Measurements from ENCODE around the gene MAS1L. TPM values are rescaled to one million over a fixed set of nuclear protein-coding genes. Genes with fewer than 3 reads are reported as not detected.

MAS1L gene
- not detected in 2 replicates for total RNA-seq (2014; rRNA removed; shearing (Covaris generic); ENCODE audit: low replicate concordance)

- DNase-seq (ENCODE audit: low read depth), result no peak
- in situ Hi-C loops (cut with HindIII; ENCODE audit: low pct_unique_long_range_greater_than_20kb, low sequenced_read_pairs), result no loop called here
These were observed at the start of gene MAS1L for GRCh38 chr6:29487660-29488059. MAS1L (minus strand) TSS chr6:29487956; CDS start chr6:29487902, 54 bp downstream.

GRCh38 chr6:29532320-29532951 is 44.7 kb upstream of the MAS1L start:
- in situ Hi-C loops (cut with HindIII; ENCODE audit: low pct_unique_long_range_greater_than_20kb, low sequenced_read_pairs), result no loop called here
- DNase-seq (ENCODE audit: low read depth), result no peak

- no peak for DNase-seq (ENCODE audit: low read depth)
- in situ Hi-C loops (cut with HindIII; ENCODE audit: low pct_unique_long_range_greater_than_20kb, low sequenced_read_pairs), result no loop called here
These were observed 43.9 kb upstream of the MAS1L start for GRCh38 chr6:29531668-29532067.

- no peak for DNase-seq (ENCODE audit: low read depth)
- in situ Hi-C loops (cut with HindIII; ENCODE audit: low pct_unique_long_range_greater_than_20kb, low sequenced_read_pairs), result no loop called here
These were observed 43.0 kb upstream of the MAS1L start for GRCh38 chr6:29530671-29531310.

- DNase-seq (ENCODE audit: low read depth), result no peak
- in situ Hi-C loops (cut with HindIII; ENCODE audit: low pct_unique_long_range_greater_than_20kb, low sequenced_read_pairs), result no loop called here
These were observed 42.2 kb upstream of the MAS1L start for GRCh38 chr6:29529956-29530355.

- no peak for DNase-seq (ENCODE audit: low read depth)
- in situ Hi-C loops (cut with HindIII; ENCODE audit: low pct_unique_long_range_greater_than_20kb, low sequenced_read_pairs), result no loop called here
These were observed 41.3 kb upstream of the MAS1L start for GRCh38 chr6:29528988-29529560.

GRCh38 chr6:29528300-29528931 is 40.7 kb upstream of the MAS1L start:
- in situ Hi-C loops (cut with HindIII; ENCODE audit: low pct_unique_long_range_greater_than_20kb, low sequenced_read_pairs), result no loop called here
- no peak for DNase-seq (ENCODE audit: low read depth)

- in situ Hi-C loops (cut with HindIII; ENCODE audit: low pct_unique_long_range_greater_than_20kb, low sequenced_read_pairs), result no loop called here
- DNase-seq (ENCODE audit: low read depth), result no peak
These were observed 39.8 kb upstream of the MAS1L start for GRCh38 chr6:29527564-29527963.

GRCh38 chr6:29527126-29527525 is 39.4 kb upstream of the MAS1L start:
- no peak for DNase-seq (ENCODE audit: low read depth)
- in situ Hi-C loops (cut with HindIII; ENCODE audit: low pct_unique_long_range_greater_than_20kb, low sequenced_read_pairs), result no loop called here

- in situ Hi-C loops (cut with HindIII; ENCODE audit: low pct_unique_long_range_greater_than_20kb, low sequenced_read_pairs), result no loop called here
These were observed 37.5 kb upstream of the MAS1L start for GRCh38 chr6:29525311-29525639.

GRCh38 chr6:29524444-29525310 is 36.9 kb upstream of the MAS1L start:
- DNase-seq (ENCODE audit: low read depth), result no peak
- in situ Hi-C loops (cut with HindIII; ENCODE audit: low pct_unique_long_range_greater_than_20kb, low sequenced_read_pairs), result no loop called here

More at GRCh38 chr6:29525311-29525639, 37.5 kb upstream of the MAS1L start:
- no peak for DNase-seq (ENCODE audit: low read depth)

- in situ Hi-C loops (cut with HindIII; ENCODE audit: low pct_unique_long_range_greater_than_20kb, low sequenced_read_pairs), result no loop called here
- DNase-seq (ENCODE audit: low read depth), result no peak
These were observed 36.3 kb upstream of the MAS1L start for GRCh38 chr6:29524044-29524443.

- in situ Hi-C loops (cut with HindIII; ENCODE audit: low pct_unique_long_range_greater_than_20kb, low sequenced_read_pairs), result no loop called here
- DNase-seq (ENCODE audit: low read depth), result no peak
These were observed 34.5 kb upstream of the MAS1L start for GRCh38 chr6:29522227-29522626.

GRCh38 chr6:29521006-29521680 is 33.4 kb upstream of the MAS1L start:
- in situ Hi-C loops (cut with HindIII; ENCODE audit: low pct_unique_long_range_greater_than_20kb, low sequenced_read_pairs), result no loop called here
- no peak for DNase-seq (ENCODE audit: low read depth)

- in situ Hi-C loops (cut with HindIII; ENCODE audit: low pct_unique_long_range_greater_than_20kb, low sequenced_read_pairs), result no loop called here
- no peak for DNase-seq (ENCODE audit: low read depth)
These were observed 32.5 kb upstream of the MAS1L start for GRCh38 chr6:29520232-29520631.

- in situ Hi-C loops (cut with HindIII; ENCODE audit: low pct_unique_long_range_greater_than_20kb, low sequenced_read_pairs), result no loop called here
- DNase-seq (ENCODE audit: low read depth), result no peak
These were observed 31.7 kb upstream of the MAS1L start for GRCh38 chr6:29519291-29520010.

- no peak for DNase-seq (ENCODE audit: low read depth)
- in situ Hi-C loops (cut with HindIII; ENCODE audit: low pct_unique_long_range_greater_than_20kb, low sequenced_read_pairs), result no loop called here
These were observed 30.1 kb upstream of the MAS1L start for GRCh38 chr6:29517728-29518440.

Data from Caki2 (cell line).